CD14-positive monocyte (primary cell): Measurements from ENCODE around the gene MDN1. TPM values are rescaled to one million over a fixed set of nuclear protein-coding genes. Genes with fewer than 3 reads are reported as not detected.
"Not testable (repeated sequence)": the region's sequence is repeated elsewhere in the genome, so short reads cannot be mapped to it uniquely, and the experiment has no call there.

Experiments used
- DNase-seq, 3 donors: peaks; one replicate each; pipeline ENCODE4 v3.0.0-alpha.2; 2011 to 2022
- H2AFZ ChIP-seq: 2 replicates; pipeline ENCODE4 v1.6.0; 2012; ENCODE audit warnings: mild to moderate bottlenecking, low read depth, low read length, inconsistent platforms; ENCODE audit not compliant: insufficient read depth, poor library complexity, severe bottlenecking
- H3K27ac ChIP-seq, 2 donors: 1 replicate in 1 of 2; 2 replicates in 1 of 2; pipeline ENCODE4 v1.5.1; 2012 to 2013; ENCODE audit warnings: low read length in 2 of 2, control low read depth in 1 of 2, inconsistent platforms in 1 of 2, low read depth in 1 of 2, mild to moderate bottlenecking in 1 of 2
- H3K27me3 ChIP-seq, 2 donors: one replicate each; pipeline versions ENCODE4 v1.6.0 to v1.6.1; 2011 to 2013; ENCODE audit warnings: low read length in 2 of 2; ENCODE audit not compliant: control insufficient read depth in 2 of 2, insufficient read depth in 2 of 2
- H3K36me3 ChIP-seq, 2 donors: replicated peaks in 1 of 2; 1 replicate in 1 of 2; 2 replicates in 1 of 2; pipeline versions ENCODE4 v1.5.1 to v1.6.1; 2012 to 2013; ENCODE audit warnings: low read length in 2 of 2, control low read depth in 1 of 2, inconsistent platforms in 1 of 2, mild to moderate bottlenecking in 1 of 2; ENCODE audit not compliant: insufficient read depth in 2 of 2, control insufficient read depth in 1 of 2
- H3K4me1 ChIP-seq, 2 donors: 1 replicate in 1 of 2; 2 replicates in 1 of 2; pipeline versions ENCODE4 v1.5.1 to v1.6.1; 2012 to 2013; ENCODE audit warnings: low read length in 2 of 2, control low read depth in 1 of 2, inconsistent platforms in 1 of 2, mild to moderate bottlenecking in 1 of 2, moderate library complexity in 1 of 2; ENCODE audit not compliant: insufficient read depth in 2 of 2, control insufficient read depth in 1 of 2
- H3K4me2 ChIP-seq: replicated peaks from 2 replicates; pipeline ENCODE3; 2012; ENCODE audit warnings: low read length, moderate library complexity, mild to moderate bottlenecking; ENCODE audit not compliant: poor library complexity, severe bottlenecking; ENCODE audit errors: extremely low read depth
- H3K4me3 ChIP-seq, 3 experiments: fragments of 200-600 bp in 1 of 3; sonication (generic) in 1 of 3; replicated peaks in 1 of 3; 1 replicate in 2 of 3; 2 replicates in 1 of 3; pipeline ENCODE4 v1.5.1; 2011 to 2013; ENCODE audit warnings: low read length in 3 of 3, mild to moderate bottlenecking in 3 of 3, control low read depth in 2 of 3, low read depth in 2 of 3, inconsistent platforms in 1 of 3, moderate library complexity in 1 of 3
- H3K79me2 ChIP-seq: 2 replicates; pipeline ENCODE4 v1.6.0; 2012; ENCODE audit warnings: mild to moderate bottlenecking, control low read depth, inconsistent platforms, low read length, moderate library complexity; ENCODE audit not compliant: insufficient read depth
- H3K9ac ChIP-seq: 2 replicates; pipeline ENCODE4 v1.6.0; 2017; ENCODE audit warnings: low read length, mild to moderate bottlenecking; ENCODE audit not compliant: insufficient read depth, poor library complexity, severe bottlenecking
- H3K9me3 ChIP-seq, 2 donors: replicated peaks in 1 of 2; 1 replicate in 1 of 2; 2 replicates in 1 of 2; pipeline versions ENCODE4 v1.5.1 to v1.6.1; 2012 to 2013; ENCODE audit warnings: low read length in 2 of 2, control low read depth in 1 of 2; ENCODE audit not compliant: control insufficient read depth in 1 of 2, insufficient read depth in 1 of 2
- H4K20me1 ChIP-seq: 2 replicates; pipeline ENCODE4 v1.6.0; 2012; ENCODE audit warnings: mild to moderate bottlenecking, low read length, control low read depth, moderate library complexity; ENCODE audit not compliant: insufficient read depth
- H3K27ac Mint-ChIP-seq, 7 donors: one replicate each; pipeline ENCODE4 v1.8.0; 2020; ENCODE audit warnings: mild to moderate bottlenecking in 7 of 7, mixed read lengths in 7 of 7, moderate library complexity in 6 of 7, inconsistent platforms in 2 of 7
- H3K27me3 Mint-ChIP-seq, 3 donors: one replicate each; pipeline ENCODE4 v1.8.0; 2021 to 2022; ENCODE audit warnings: low read depth in 3 of 3, mild to moderate bottlenecking in 3 of 3, mixed read lengths in 3 of 3, moderate library complexity in 3 of 3, inconsistent platforms in 1 of 3
- H3K36me3 Mint-ChIP-seq, 2 donors: one replicate each; pipeline ENCODE4 v1.8.0; 2020; ENCODE audit warnings: mixed read lengths in 2 of 2, inconsistent platforms in 1 of 2, mild to moderate bottlenecking in 1 of 2
- H3K4me1 Mint-ChIP-seq: one replicate; pipeline ENCODE4 v1.8.0; 2020; ENCODE audit warnings: mild to moderate bottlenecking, mixed read lengths
- H3K4me3 Mint-ChIP-seq, 2 donors: one replicate each; pipeline ENCODE4 v1.8.0; 2020; ENCODE audit warnings: mild to moderate bottlenecking in 2 of 2, mixed read lengths in 2 of 2, moderate library complexity in 1 of 2
- H3K9me3 Mint-ChIP-seq, 7 donors: one replicate each; pipeline ENCODE4 v1.8.0; 2020 to 2022; ENCODE audit warnings: mixed read lengths in 7 of 7, mild to moderate bottlenecking in 6 of 7, moderate library complexity in 6 of 7, inconsistent platforms in 2 of 7
- CTCF ChIP-seq: fragments of 200-600 bp; IDR thresholded peaks from one replicate; pipeline ENCODE4 v1.8.0; 2022; ENCODE audit warnings: antibody characterized with exemption, mild to moderate bottlenecking
- WGBS: methylation state at CpG from one replicate; pipeline ENCODE4 v1.1.5; 2013; ENCODE audit warnings: missing lambda C conversion rate; ENCODE audit not compliant: insufficient coverage; 5-methylcytosine and 5-hydroxymethylcytosine counted together
- intact Hi-C, 2 donors: fragments of 100-400 bp; cut with micrococcal nuclease; formaldehyde crosslinking; loops; one replicate each; pipeline versions ENCODE4 v1.15.0 to v1.15.1; 2023
- polyA plus RNA-seq, 3 donors: library from polyadenylated mRNA; depleted of rRNA in 1 of 3; unstranded in 2 of 3; stranded (reverse) in 1 of 3; fragments of 300-500 nt in 2 of 3; fragments of >200 nt in 1 of 3; fragmentation: Illumina TruSeq in 2 of 3; gene quantifications; 1 replicate in 2 of 3; 2 replicates in 1 of 3; pipeline ENCODE4 v1.2.3, GENCODE V29; 2012 to 2021

The MDN1 gene
- polyA plus RNA-seq, 3 donors = 0.61 to 6.6 (median 1.8) TPM

GRCh38 chr6:89734526-89734925 is 85.1 kb downstream of the MDN1 start:
- intact Hi-C loops = no loop called here
- Histone ChIP-seq H3K27ac (no peak overlapping the region), H3K9ac (no peak overlapping the region), H3K4me2 (no peak overlapping the region), H3K9me3 (no peaks in the 10 kb centered on the region), H3K79me2 (no peaks in the 10 kb centered on the region), H2AFZ (no peak overlapping the region), H3K4me1 (peaks cover 9 to 15% of the 10 kb centered on the region in 2 donors), H4K20me1 (no peaks in the 10 kb centered on the region), H3K27me3 (no peaks in the 10 kb centered on the region), H3K36me3 (peaks cover 22 to 59% of the 10 kb centered on the region in 2 donors), H3K4me3 (no peak overlapping the region)
- Mint-ChIP-seq H3K27ac (no peak overlapping the region), H3K4me1 (peaks cover 13% of the 10 kb centered on the region), H3K36me3 (peaks cover 52 to 53% of the 10 kb centered on the region in 2 donors), H3K27me3 (no peaks in the 10 kb centered on the region), H3K4me3 (no peak overlapping the region), H3K9me3 (peaks cover 0 to 6% (median 0%) of the 10 kb centered on the region in 7 donors)
- no peak for DNase-seq
- no peak for TF ChIP-seq CTCF

- peaks cover 9 to 15% of the 10 kb centered on the region in 2 donors for H3K4me1 ChIP-seq
- H3K9me3 Mint-ChIP-seq = peaks cover 0 to 6% (median 0%) of the 10 kb centered on the region in 7 donors
- intact Hi-C loops = no loop called here
- H3K4me3 ChIP-seq = no peak overlapping the region
- no peaks in the 10 kb centered on the region for H3K9me3 ChIP-seq
- no peak for TF ChIP-seq CTCF
- H3K4me3 Mint-ChIP-seq = no peak overlapping the region
- H3K27me3 Mint-ChIP-seq = no peaks in the 10 kb centered on the region
- H3K4me2 ChIP-seq = no peak overlapping the region
- H3K79me2 ChIP-seq = no peaks in the 10 kb centered on the region
- no peak overlapping the region for H3K9ac ChIP-seq
- no peak overlapping the region for H2AFZ ChIP-seq
- peaks cover 55 to 59% of the 10 kb centered on the region in 2 donors for H3K36me3 Mint-ChIP-seq
- DNase-seq = no peak
- peaks cover 12% of the 10 kb centered on the region for H3K4me1 Mint-ChIP-seq
- 100% methylated on average over 3 of the region's 3 CpGs for WGBS
- no peaks in the 10 kb centered on the region for H3K27me3 ChIP-seq
- no peak overlapping the region for H3K27ac ChIP-seq
- no peak overlapping the region for H3K27ac Mint-ChIP-seq
- no peaks in the 10 kb centered on the region for H4K20me1 ChIP-seq
- peaks cover 29 to 64% of the 10 kb centered on the region in 2 donors for H3K36me3 ChIP-seq
These were observed 87.5 kb downstream of the MDN1 start for GRCh38 chr6:89731924-89732567.

GRCh38 chr6:89731262-89731661 is 88.3 kb downstream of the MDN1 start:
- H3K36me3 Mint-ChIP-seq = peaks cover 60 to 66% of the 10 kb centered on the region in 2 donors
- H3K4me1 ChIP-seq, H3K79me2 ChIP-seq, H2AFZ ChIP-seq, H3K4me3 ChIP-seq, H3K4me1 Mint-ChIP-seq, H3K4me3 Mint-ChIP-seq, H4K20me1 ChIP-seq, intact Hi-C loops, H3K9me3 ChIP-seq, H3K27ac ChIP-seq, H3K9me3 Mint-ChIP-seq, H3K27me3 ChIP-seq, H3K9ac ChIP-seq, H3K4me2 ChIP-seq, H3K27ac Mint-ChIP-seq, H3K27me3 Mint-ChIP-seq, DNase-seq: not testable (repeated sequence)
- H3K36me3 ChIP-seq = peaks cover 36 to 72% of the 10 kb centered on the region in 2 donors
- WGBS = no CpG with 5 or more reads among the region's 2 CpGs
